Measurements from ENCODE around the gene MVB12B. TPM values are rescaled to one million over a fixed set of nuclear protein-coding genes. Genes with fewer than 3 reads are reported as not detected.

Gene MVB12B
- total RNA-seq, 1 donor from 2014 or later: 47.5 TPM

DNA sequence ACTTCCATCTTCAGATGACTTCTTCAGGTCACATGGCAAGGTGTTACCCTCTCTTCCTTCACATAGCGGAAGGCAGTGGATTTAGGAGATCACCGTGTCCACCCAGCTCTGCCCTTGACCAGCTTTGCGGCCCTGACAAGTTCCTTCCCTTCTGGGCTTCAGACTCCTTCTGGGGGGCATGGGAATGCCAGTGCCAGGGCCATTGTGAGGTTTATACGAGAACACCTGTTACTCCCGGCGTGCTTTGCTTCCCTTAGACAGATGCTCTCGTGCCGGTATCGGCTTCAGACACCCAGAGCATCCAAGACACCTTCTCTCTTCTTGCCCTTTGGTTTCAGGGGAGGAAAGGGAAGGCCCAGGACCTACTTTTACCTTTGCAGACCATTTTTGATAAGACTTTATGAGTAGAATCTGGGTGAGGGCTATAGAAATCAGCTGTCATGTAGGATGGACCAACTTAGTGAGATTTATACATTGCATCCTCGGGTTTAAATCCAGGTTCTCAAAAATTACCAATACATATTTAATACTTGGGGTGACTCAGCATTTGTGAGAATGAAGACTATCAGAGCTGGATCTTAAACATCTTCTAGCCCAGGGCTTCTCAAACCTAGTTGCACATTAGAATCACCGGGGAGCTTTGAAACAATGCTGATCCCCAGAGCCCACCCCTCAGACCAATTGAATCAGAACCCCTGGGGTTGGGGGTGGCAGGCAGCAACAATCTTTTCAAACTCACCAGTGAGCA lies 138.2 kb downstream of the MVB12B start:
- Histone ChIP-seq H3K27me3 (no peaks in the 10 kb centered on the region), H3K4me3 (no peak overlapping the region), H3K4me1 (peaks cover 8% of the 10 kb centered on the region), H3K9me3 (no peaks in the 10 kb centered on the region), H3K36me3 (no peaks in the 10 kb centered on the region), H3K27ac (no peak overlapping the region)
- no peak for ATAC-seq
- TF ChIP-seq, protein P1, sequence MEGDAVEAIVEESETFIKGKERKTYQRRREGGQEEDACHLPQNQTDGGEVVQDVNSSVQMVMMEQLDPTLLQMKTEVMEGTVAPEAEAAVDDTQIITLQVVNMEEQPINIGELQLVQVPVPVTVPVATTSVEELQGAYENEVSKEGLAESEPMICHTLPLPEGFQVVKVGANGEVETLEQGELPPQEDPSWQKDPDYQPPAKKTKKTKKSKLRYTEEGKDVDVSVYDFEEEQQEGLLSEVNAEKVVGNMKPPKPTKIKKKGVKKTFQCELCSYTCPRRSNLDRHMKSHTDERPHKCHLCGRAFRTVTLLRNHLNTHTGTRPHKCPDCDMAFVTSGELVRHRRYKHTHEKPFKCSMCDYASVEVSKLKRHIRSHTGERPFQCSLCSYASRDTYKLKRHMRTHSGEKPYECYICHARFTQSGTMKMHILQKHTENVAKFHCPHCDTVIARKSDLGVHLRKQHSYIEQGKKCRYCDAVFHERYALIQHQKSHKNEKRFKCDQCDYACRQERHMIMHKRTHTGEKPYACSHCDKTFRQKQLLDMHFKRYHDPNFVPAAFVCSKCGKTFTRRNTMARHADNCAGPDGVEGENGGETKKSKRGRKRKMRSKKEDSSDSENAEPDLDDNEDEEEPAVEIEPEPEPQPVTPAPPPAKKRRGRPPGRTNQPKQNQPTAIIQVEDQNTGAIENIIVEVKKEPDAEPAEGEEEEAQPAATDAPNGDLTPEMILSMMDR (IDR thresholded peaks at IDR 0.05): no peak
- intact Hi-C loops (cut with DNase I): no loop called here
- DNase-seq: peak; percentile 16

DNA sequence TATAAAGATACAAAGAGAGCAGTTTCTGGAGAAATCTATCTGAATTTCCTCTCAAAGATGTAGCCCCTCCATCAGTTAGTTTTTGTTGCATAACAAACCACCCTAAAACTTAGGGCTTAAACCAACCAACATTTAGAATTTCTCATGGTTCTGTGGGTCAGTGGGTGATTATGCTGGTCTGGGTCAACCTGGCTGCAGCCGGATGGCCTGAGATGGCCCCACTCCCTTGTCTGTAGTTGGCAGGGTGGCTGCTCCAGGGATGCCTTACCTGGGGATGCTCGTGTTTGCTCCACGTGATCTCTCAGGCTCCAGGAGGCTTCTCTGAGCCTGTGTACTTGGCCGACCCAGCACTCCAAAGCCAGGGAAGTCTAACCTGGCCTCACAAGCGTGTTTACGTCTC lies 139.3 kb downstream of the MVB12B start:
- Histone ChIP-seq H3K4me3 (no peak overlapping the region), H3K27ac (no peak overlapping the region), H3K27me3 (no peaks in the 10 kb centered on the region), H3K36me3 (no peaks in the 10 kb centered on the region), H3K9me3 (no peaks in the 10 kb centered on the region), H3K4me1 (peaks cover 18% of the 10 kb centered on the region)
- ATAC-seq (no peak), DNase-seq (peak; percentile 29)
- TF ChIP-seq, protein P1 (IDR thresholded peaks at IDR 0.05): no peak
- intact Hi-C loops (cut with DNase I): no loop called here

DNA sequence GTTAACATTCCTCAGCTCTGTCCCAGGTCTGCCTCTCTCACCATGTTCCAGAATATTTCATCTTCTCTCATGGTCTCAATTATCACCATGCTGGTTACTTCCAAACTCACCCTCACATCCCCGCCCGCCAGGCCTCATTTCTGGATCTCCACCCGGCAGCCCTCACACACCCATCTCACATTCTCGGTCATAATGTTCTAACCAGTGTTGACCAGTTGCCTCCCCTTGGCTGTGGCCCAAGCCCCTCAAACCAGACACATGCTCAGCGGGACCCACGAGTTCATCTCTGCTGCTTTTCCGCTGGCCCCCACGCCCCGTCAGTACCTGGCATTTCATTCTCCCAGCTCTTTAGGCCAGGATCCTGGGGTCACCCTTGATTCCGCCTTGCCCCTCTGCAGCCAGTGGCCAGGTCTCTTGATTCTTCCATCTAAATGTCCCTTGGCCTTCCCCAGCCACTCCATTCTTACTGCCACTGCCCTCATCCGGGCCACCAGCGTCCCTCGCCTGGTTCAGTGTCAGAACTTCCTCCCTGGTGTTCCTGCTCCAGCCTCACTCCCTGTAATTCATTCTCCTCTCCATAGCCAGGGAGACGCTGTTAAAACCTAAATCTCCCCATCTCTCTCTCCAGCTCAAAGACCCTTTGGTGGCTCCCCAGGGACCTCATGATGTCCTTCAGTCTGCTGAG lies 141.7 kb downstream of the MVB12B start:
- H3K4me1 ChIP-seq: peaks cover 30% of the 10 kb centered on the region
- peak overlapping the region; percentile 56 for H3K27ac ChIP-seq
- no peaks in the 10 kb centered on the region for H3K27me3 ChIP-seq
- DNase-seq (peak; percentile 49), ATAC-seq (no peak)
- no peak overlapping the region for H3K4me3 ChIP-seq
- intact Hi-C loops (cut with DNase I): no loop called here
- no peaks in the 10 kb centered on the region for H3K9me3 ChIP-seq
- H3K36me3 ChIP-seq: no peaks in the 10 kb centered on the region
- TF ChIP-seq, protein P1 (IDR thresholded peaks at IDR 0.05): no peak

DNA sequence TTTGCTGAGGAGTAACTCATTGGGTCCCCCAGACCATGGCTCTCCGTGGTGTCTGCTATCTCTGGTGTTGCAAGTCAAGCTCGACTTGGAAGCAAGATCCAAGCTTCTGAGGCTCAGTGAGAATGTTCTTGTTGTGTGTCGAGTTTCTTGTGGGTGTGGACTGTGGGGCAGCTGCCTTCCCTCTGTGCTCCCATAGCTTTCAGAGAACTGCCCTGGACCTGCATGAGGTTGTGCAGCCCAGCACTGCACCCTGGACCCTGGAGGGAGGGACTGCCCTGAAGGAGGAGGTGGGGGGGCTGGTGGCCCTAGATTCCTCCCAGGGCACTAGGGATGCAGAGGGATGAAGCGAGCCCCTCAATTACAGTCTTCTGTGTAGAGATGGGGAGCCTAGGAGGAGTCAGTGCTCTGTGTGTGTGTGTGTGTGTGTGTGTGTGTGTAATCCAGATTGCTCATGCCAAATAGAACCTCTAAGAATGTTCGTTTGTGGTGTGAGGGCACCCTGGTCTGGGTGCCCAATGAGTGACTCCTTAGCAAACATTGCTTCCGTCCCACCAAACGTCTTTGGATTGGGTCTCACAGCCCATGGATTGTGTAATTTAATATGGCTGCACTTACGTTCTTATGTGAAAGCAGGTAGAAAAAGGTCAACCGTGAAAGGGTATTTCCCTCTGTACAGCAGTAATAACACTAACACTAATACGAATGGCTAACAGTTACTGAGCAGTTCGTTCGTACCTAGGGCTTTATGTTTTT lies 143.8 kb downstream of the MVB12B start:
- TF ChIP-seq, protein P1 (IDR thresholded peaks at IDR 0.05): no peak
- H3K4me3 ChIP-seq: no peak overlapping the region
- no peaks in the 10 kb centered on the region for H3K27me3 ChIP-seq
- intact Hi-C loops (cut with DNase I): no loop called here
- ATAC-seq: no peak
- DNase-seq: no peak
- no peaks in the 10 kb centered on the region for H3K36me3 ChIP-seq
- H3K27ac ChIP-seq: peak overlapping the region; percentile 58
- peaks cover 30% of the 10 kb centered on the region for H3K4me1 ChIP-seq
- no peaks in the 10 kb centered on the region for H3K9me3 ChIP-seq

DNA sequence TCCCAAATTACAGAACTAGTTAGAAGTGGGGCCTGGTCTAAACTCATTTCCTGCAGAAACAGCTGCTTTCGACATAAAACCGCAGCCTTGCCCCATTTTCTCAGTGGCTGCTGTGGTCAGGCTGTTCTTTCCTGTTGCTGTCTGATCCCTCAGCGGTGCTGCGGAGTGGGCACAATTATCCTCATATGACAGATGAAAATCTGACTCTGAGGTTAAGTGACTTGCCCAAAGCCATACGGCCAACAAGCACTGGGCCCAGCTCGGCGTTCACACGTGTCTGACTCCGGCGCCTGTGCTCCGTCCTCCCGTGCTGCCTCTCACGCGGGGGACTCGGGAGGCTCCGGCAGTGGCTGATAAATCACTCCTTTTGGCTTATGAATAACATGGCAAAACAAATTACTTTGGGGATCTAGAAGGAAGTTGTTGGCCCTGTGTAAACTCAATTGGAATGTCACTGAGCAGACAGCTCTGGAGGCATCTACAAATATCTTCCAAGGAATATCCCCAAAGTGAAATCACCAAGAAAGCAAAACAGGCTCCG lies 144.5 kb downstream of the MVB12B start:
- intact Hi-C loops (cut with DNase I): no loop called here
- peak; percentile 82 for DNase-seq
- ATAC-seq: peak; percentile 91
- Histone ChIP-seq H3K9me3 (no peaks in the 10 kb centered on the region), H3K27me3 (no peaks in the 10 kb centered on the region), H3K36me3 (no peaks in the 10 kb centered on the region), H3K4me3 (no peak overlapping the region), H3K27ac (peak overlapping the region; percentile 58), H3K4me1 (peaks cover 30% of the 10 kb centered on the region)
- TF ChIP-seq, protein P1 (IDR thresholded peaks at IDR 0.05): no peak
